RWPE2 (cell line): ENCODE measurements around the gene LHX4.

ENCODE experiments used
- ATAC-seq: fragments of 200-7000 bp; cut with Tn5 transposase; 3 replicates; pipeline ENCODE4 v1.9.1; 2021; ENCODE audit warnings: low read depth
- DNase-seq: peaks from one replicate; pipeline ENCODE4 v3.0.0-alpha.2; 2020; ENCODE audit warnings: low spot score
- H3K27ac ChIP-seq: fragments of 450-650 bp; 2 replicates; pipeline ENCODE4 v1.5.1; 2017; ENCODE audit warnings: mild to moderate bottlenecking; ENCODE audit not compliant: poor library complexity, severe bottlenecking
- H3K27me3 ChIP-seq: fragments of 250-450 bp; sonication (Bioruptor Pico); 2 replicates; pipeline ENCODE4 v1.5.1; 2021; ENCODE audit warnings: mild to moderate bottlenecking, moderate library complexity; ENCODE audit not compliant: insufficient read depth, poor library complexity, severe bottlenecking
- H3K36me3 ChIP-seq: fragments of 250-450 bp; sonication (Bioruptor Pico); 2 replicates; pipeline ENCODE4 v1.5.1; 2020; ENCODE audit warnings: low read depth, mild to moderate bottlenecking, moderate library complexity
- H3K4me1 ChIP-seq: fragments of 250-450 bp; sonication (Bioruptor Pico); 2 replicates; pipeline ENCODE4 v1.5.1; 2021; ENCODE audit warnings: mild to moderate bottlenecking, moderate library complexity; ENCODE audit not compliant: insufficient read depth, poor library complexity, severe bottlenecking
- H3K4me3 ChIP-seq: fragments of 250-450 bp; sonication (Bioruptor Pico); 2 replicates; pipeline ENCODE4 v1.5.1; 2021; ENCODE audit warnings: mild to moderate bottlenecking, moderate library complexity; ENCODE audit not compliant: severe bottlenecking
- H3K9me3 ChIP-seq: fragments of 250-450 bp; sonication (Bioruptor Pico); 2 replicates; pipeline ENCODE4 v1.5.1; 2021; ENCODE audit warnings: mild to moderate bottlenecking, moderate library complexity; ENCODE audit not compliant: severe bottlenecking
- TF ChIP-seq, protein P1 (sequence below): fragments of 450-650 bp; IDR thresholded peaks from one replicate; pipeline ENCODE4 v1.5.1; 2017; ENCODE audit warnings: mild to moderate bottlenecking, moderate library complexity; ENCODE audit not compliant: poor library complexity, severe bottlenecking

The LHX4 gene

GRCh38 chr1:180248731-180249681 is 18.9 kb downstream of the LHX4 start:
- Histone ChIP-seq H3K36me3 (no peaks in the 10 kb centered on the region), H3K9me3 (no peaks in the 10 kb centered on the region), H3K27me3 (no peaks in the 10 kb centered on the region), H3K4me1 (no peaks in the 10 kb centered on the region), H3K27ac (no peak overlapping the region), H3K4me3 (no peak overlapping the region)
- DNase-seq (peak; percentile 38), ATAC-seq (no peak)
- TF ChIP-seq, protein P1, sequence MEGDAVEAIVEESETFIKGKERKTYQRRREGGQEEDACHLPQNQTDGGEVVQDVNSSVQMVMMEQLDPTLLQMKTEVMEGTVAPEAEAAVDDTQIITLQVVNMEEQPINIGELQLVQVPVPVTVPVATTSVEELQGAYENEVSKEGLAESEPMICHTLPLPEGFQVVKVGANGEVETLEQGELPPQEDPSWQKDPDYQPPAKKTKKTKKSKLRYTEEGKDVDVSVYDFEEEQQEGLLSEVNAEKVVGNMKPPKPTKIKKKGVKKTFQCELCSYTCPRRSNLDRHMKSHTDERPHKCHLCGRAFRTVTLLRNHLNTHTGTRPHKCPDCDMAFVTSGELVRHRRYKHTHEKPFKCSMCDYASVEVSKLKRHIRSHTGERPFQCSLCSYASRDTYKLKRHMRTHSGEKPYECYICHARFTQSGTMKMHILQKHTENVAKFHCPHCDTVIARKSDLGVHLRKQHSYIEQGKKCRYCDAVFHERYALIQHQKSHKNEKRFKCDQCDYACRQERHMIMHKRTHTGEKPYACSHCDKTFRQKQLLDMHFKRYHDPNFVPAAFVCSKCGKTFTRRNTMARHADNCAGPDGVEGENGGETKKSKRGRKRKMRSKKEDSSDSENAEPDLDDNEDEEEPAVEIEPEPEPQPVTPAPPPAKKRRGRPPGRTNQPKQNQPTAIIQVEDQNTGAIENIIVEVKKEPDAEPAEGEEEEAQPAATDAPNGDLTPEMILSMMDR, result no peak

DNA sequence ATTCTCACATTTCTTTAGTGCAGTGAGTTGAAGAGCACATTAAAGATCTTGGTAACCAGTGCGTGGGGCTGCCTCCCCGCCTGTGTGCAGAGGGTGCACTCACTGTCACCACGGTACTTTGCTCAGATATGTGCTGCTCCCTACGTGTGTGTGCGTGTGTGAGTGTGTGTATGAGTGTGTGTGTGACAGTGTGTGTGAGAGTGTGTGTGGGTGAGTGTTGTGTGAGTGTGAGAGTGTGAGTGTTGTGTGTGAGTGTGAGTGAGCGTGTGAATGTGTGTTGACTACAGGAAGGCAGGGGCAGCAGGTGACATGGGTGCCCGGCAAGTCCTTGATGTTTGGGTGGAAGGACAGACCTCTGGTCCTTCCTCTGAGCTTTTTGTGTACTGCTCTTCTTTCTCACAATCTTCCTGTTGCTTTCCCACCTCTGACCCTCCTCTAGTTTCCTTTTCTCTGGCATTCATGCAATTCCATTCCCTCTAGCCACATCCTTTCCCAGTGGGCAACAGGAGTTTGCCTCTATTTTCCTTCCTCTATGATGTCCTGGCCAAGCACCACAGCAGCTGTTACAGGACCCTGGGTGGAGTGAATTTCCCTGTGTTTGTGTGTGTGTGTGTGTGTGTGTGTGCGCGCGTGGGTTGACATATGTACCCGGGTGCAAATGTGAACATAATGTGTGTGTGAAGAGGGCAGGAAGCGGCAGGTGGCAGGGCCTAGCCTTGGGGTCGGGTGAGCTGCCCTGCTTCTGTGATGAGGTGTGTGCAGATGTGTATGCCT is 19.8 kb downstream of the LHX4 start:
- DNase-seq, result no peak
- TF ChIP-seq, protein P1, result no peak
- no peak overlapping the region for H3K27ac ChIP-seq
- no peak for ATAC-seq
- H3K4me1 ChIP-seq, result no peaks in the 10 kb centered on the region
- H3K9me3 ChIP-seq, result no peaks in the 10 kb centered on the region
- no peaks in the 10 kb centered on the region for H3K36me3 ChIP-seq
- no peak overlapping the region for H3K4me3 ChIP-seq
- H3K27me3 ChIP-seq, result no peaks in the 10 kb centered on the region

DNA sequence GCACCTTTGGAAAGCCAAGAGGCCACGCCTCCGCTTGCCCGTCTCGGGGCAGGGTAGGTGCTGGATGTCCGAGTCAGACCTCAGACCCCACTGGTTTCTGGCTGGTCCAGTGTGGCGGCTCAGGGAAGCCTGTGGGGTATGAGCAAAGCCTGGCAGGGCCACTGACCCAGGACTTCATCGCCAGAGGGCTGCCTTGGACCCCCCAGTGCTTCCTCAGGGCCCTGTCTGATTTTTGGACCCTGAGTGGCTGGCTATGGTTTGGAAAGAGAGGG is 20.4 kb downstream of the LHX4 start:
- no peak for ATAC-seq
- Histone ChIP-seq H3K27me3 (no peaks in the 10 kb centered on the region), H3K4me1 (no peaks in the 10 kb centered on the region), H3K36me3 (no peaks in the 10 kb centered on the region), H3K27ac (no peak overlapping the region), H3K4me3 (no peak overlapping the region), H3K9me3 (no peaks in the 10 kb centered on the region)
- peak; percentile 52 for DNase-seq
- TF ChIP-seq, protein P1, result no peak

DNA sequence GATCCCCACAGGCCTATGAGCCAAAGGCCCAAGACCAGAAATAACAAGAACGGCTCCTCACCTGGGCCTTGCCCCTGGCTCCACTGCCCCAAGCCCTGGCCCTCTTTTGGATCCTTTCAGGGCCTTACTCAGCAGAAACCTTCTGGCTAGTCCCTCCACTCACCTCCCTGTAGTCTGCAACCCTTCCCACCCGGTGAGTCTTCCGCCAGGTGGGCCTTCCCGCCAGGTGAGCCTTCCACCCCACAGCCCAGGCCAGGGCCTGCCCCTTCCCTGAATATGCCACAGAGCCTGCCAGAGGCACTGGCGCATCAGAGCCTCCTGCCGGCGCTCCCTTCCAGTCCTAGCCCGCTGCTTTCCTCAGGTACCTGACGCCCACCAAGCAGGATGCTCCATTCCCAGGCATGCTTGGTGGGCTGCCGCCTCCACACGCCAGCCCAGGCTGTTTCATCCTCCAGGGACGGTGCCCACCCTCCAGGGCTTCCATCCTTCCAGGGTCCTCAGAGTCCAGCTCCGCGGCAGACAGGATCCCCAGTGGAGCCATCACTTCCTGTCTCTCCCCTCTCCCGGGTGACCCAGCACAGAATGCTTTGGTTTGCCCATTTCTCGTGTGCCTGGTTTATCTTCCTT is 20.9 kb downstream of the LHX4 start:
- Histone ChIP-seq H3K36me3 (no peaks in the 10 kb centered on the region), H3K27me3 (no peaks in the 10 kb centered on the region), H3K9me3 (no peaks in the 10 kb centered on the region), H3K4me1 (no peaks in the 10 kb centered on the region), H3K4me3 (no peak overlapping the region), H3K27ac (no peak overlapping the region)
- no peak for ATAC-seq
- TF ChIP-seq, protein P1, result no peak
- no peak for DNase-seq
